Fibroblast of pulmonary artery (primary cell): ENCODE measurements around the gene C9orf50.

Experiments used
- DNase-seq: peaks from one replicate; pipeline ENCODE4 v3.0.0-alpha.2; 2010; ENCODE audit warnings: low read depth
- H3K4me3 ChIP-seq: replicated peaks from 2 replicates; pipeline ENCODE4 v1.5.1; 2011; ENCODE audit warnings: low read depth, mild to moderate bottlenecking, control low read depth, low read length, moderate library complexity
- CTCF ChIP-seq: IDR thresholded peaks from 2 replicates; pipeline ENCODE4 v1.5.1; 2011; ENCODE audit warnings: mild to moderate bottlenecking, control low read depth, low read length, inconsistent platforms; ENCODE audit errors: missing control alignments

C9orf50 gene

GRCh38 chr9:129631674-129632129, 10.8 kb upstream of the C9orf50 start:
- no peak for DNase-seq
- TF ChIP-seq CTCF: no peak
- H3K4me3 ChIP-seq: no peak overlapping the region

- no peak overlapping the region for H3K4me3 ChIP-seq
- peak; percentile 26 for DNase-seq
- TF ChIP-seq CTCF: no peak
Measured at GRCh38 chr9:129630967-129631673, 10.2 kb upstream of the C9orf50 start.

- no peak for DNase-seq
- no peak overlapping the region for H3K4me3 ChIP-seq
- TF ChIP-seq CTCF: no peak
Measured at GRCh38 chr9:129629251-129629820, 8.4 kb upstream of the C9orf50 start.

- no peak for DNase-seq
- TF ChIP-seq CTCF: no peak
- H3K4me3 ChIP-seq: no peak overlapping the region
Measured at GRCh38 chr9:129628709-129629108, 7.8 kb upstream of the C9orf50 start.

GRCh38 chr9:129627556-129628440, 6.9 kb upstream of the C9orf50 start:
- TF ChIP-seq CTCF: no peak
- DNase-seq: no peak
- H3K4me3 ChIP-seq: peak overlapping the region; percentile 93

- no peak for TF ChIP-seq CTCF
- H3K4me3 ChIP-seq: peak overlapping the region; percentile 93
- peak; percentile 69 for DNase-seq
Measured at GRCh38 chr9:129626625-129627284, 5.9 kb upstream of the C9orf50 start.
